Superior temporal gyrus (tissue), 1 donor: Measurements from ENCODE around the gene NXPH3.

ENCODE experiments used
- DNase-seq: peaks from one replicate; pipeline ENCODE4 v3.0.0-alpha.2; 2016; ENCODE audit errors: extremely low spot score

Gene NXPH3

DNA sequence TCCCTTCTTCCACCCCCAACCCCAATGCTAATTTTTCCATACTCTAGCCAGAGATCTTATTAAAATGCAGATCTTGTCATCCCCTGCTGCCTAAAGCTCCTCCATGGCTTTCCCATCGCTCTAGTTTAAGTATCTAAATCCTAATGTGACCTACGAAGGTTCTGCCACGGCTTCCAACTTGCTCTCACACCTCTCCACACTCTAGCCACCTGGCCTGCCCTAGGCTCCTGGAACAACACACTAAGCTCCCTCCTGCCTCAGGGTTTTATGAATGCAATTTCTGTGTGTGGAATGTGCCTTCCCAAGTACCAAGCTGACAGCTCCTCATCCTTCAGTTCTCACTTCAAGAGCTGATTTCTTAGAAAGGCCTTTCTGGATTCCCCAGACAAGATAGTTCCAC, 16.6 kb downstream of the NXPH3 start:
- DNase-seq: no peak

DNA sequence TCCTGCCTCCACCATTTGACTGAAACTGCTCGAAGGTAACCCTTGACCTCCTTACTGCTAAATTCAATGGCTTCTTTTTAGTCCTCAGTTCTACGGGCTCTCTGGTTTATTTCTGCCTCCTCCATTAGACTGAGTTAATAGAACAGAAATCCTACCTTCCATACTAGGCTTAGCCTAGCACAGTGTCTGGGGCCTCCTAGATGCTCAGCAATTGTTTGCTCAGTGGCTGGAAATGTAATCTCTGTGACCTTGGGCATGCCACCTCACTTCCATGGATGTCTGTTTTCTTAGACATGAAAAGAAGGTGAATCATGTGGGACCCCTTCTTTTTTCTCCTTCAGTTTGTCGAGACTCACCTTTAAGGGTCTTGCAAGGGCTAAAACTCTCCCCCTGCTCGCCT, 19.7 kb downstream of the NXPH3 start:
- DNase-seq: no peak

GRCh38 chr17:49595980-49596379, 20.3 kb downstream of the NXPH3 start:
- DNase-seq: no peak

- no peak for DNase-seq
Observed at GRCh38 chr17:49596613-49597244, 21.1 kb downstream of the NXPH3 start.

- DNase-seq: no peak
Observed at GRCh38 chr17:49597436-49597835, 21.8 kb downstream of the NXPH3 start.

GRCh38 chr17:49597928-49598655, 22.4 kb downstream of the NXPH3 start:
- no peak for DNase-seq

GRCh38 chr17:49598918-49599317, 23.2 kb downstream of the NXPH3 start:
- no peak for DNase-seq

GRCh38 chr17:49600949-49601348, 25.3 kb downstream of the NXPH3 start:
- DNase-seq: no peak

GRCh38 chr17:49602783-49603182, 27.1 kb downstream of the NXPH3 start:
- no peak for DNase-seq

DNA sequence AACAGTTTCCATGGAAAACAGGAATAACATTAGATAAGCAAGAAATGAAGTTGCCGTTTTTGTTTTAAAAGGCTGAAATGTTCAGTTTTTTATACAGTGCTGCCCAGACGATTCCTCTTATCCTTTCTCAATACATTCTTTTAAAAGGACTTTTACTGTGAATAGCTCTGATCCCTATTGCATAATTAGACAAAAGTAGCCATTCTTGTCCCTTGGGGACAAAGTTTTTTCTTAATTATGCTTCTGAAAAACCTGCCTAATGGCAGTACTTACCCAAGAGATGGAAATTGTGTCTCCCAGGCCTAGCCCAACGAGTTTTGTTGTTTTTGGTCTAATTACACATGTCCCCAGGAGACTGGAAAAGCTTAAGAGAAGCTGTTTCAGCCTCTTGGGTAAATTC, 27.6 kb downstream of the NXPH3 start:
- DNase-seq: no peak

DNA sequence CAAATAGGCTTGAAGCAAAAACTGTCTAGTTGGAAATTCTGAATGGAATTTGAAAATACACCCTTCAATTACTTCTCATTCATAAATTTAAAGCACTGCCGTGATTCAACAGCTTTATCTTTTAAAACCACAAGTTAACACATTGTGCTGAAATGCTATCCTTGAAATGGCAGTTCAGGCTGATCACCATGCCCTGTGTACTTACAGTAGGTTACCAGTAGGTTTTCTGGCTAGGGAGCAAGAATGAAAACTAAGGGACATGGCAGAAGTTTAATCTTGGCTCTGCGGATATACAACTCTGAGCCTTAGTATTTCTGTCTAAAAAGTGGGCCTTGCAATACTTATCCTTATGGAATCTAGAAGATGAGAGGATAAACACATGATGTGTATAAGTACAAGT, 28.0 kb downstream of the NXPH3 start:
- DNase-seq: no peak

DNA sequence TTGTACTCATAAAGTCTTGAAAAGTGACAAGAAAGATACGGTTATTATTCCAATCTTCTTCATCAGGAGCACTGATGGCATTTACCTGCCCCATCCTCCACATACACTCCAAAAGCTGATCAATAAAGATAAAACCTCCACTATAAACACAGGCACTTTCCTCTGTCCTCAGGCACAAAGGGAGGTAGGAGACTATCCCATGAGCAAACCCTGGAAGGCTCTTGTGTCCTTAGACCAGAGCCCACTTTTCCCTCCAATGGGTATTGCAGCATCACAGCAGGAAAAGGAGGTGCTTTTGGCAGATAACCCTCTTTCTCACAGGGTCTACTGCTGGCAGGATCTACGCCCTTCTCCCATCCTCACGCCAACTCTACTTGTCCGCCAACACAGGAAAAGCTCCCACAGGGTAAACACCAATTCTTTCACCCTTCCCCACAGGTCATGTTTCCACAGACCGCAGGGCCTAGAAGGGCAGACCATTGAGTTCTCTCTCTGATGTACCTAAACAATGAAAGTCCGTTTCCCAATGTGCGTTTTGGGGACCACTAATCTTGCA, 28.7 kb downstream of the NXPH3 start:
- DNase-seq: no peak

DNA sequence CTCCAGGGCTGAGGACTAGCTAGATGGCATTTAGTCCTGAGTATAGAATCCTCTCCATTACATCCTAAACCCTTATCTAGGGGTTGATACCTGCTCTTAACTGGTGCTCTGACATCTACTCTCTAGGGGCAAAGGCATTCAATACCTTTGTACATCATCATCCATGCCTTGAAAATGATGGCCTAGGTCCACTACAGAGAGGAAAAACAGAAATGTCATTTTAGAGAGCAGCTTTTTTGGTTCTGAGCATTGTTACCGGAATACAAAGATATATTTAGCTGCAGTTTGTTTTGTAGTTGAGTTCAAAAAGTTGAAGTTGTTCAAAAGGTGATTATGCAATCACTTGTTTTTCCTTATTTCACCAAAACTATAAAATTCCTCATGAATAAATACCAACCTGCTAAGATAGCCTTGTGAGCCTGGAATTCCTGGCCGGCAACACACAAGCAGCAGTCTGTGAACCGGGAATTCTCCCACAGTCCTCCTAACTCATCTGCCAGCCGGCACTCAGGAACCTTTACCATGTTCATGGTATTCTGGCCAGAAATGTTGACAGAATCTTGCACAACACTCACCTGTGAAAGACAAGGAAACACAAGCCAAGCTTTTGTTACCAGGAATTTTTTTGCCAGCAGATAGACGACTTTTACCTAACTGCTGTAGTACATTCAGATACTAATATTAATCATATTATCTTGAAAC, 35.4 kb downstream of the NXPH3 start:
- DNase-seq: no peak

DNA sequence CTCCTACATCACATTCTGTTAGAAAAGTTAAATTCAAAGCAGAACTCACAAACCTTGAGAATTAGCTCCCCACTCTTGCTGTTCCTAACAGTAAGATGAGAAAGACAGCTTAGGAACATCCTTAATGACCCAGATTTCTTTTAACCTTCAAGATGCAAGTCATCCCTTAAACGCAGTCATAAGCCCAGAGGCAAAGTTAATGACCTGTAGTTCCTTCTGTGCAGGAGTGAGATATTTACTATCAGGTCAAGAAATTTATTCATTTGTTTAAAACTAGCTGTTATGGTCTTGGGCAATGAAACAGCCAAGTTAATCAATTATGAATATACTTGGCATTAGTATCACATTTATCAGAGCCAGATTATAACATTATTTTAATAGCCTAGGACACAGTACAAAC, 37.1 kb downstream of the NXPH3 start:
- no peak for DNase-seq

- DNase-seq: no peak
Observed at GRCh38 chr17:49613182-49613800, 37.6 kb downstream of the NXPH3 start.

GRCh38 chr17:49616086-49616485, 40.4 kb downstream of the NXPH3 start:
- peak; percentile 59 for DNase-seq

- DNase-seq: peak; percentile 72
Observed at GRCh38 chr17:49616601-49617131, 41.0 kb downstream of the NXPH3 start.

DNA sequence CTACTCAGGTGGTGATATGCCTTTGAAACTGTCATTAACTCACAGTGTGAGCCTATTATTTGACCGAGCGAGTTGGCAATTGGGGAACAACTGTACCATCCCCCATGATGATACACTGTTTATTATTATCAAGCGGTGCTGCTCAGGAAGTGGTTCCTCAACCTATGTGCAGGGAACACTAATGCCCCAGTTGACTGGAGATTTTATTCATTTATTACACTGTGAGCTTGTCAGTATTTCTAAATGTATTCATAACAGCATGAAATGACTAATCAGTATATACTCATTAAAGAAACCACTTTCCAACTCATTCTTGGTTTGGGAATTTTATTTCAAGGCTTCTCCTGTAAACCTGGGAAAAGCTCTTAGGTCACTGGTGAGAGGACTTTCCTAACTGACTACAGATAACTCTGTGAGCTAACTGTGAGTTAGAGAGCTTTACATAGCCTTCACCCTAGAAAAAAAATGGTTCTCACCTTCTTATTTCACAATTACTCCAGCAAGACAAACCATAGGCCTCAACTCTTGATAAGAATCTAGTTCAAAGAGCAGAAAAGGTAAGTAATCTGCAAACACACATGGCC, 42.4 kb downstream of the NXPH3 start:
- no peak for DNase-seq

DNA sequence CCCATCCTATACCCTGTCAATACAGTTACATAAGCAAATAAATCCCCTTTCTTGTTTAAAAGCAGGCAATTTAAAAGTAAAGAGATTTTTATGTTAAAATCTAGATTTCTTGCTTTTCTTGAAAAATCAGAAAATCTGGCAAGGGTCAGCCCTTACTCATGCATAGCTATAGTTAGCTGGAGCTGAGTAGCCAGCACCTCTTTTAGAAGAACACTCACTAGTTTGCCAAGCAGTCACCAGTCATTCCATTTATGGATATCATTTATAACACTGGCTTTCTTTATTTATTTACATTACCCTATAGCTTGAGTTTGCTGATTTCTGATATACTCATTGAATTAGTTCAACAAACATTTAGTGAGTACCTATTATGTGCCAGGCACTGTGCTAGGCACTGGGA, 45.7 kb downstream of the NXPH3 start:
- no peak for DNase-seq

GRCh38 chr17:49621946-49622529, 46.4 kb downstream of the NXPH3 start:
- no peak for DNase-seq

GRCh38 chr17:49624896-49625295, 49.2 kb downstream of the NXPH3 start:
- DNase-seq: peak; percentile 47
